HG02763 (cell line): ENCODE data around the gene CHMP6.
"Not testable (repeated sequence)": the region's sequence is repeated elsewhere in the genome, so short reads cannot be mapped to it uniquely, and the experiment has no call there.

Experiments used
- ATAC-seq: cut with Tn5 transposase; IDR thresholded peaks from one replicate; pipeline ENCODE4 v1.9.1; 2021; ENCODE audit warnings: mild to moderate bottlenecking, moderate library complexity; ENCODE audit not compliant: unreplicated experiment

The CHMP6 gene

DNA sequence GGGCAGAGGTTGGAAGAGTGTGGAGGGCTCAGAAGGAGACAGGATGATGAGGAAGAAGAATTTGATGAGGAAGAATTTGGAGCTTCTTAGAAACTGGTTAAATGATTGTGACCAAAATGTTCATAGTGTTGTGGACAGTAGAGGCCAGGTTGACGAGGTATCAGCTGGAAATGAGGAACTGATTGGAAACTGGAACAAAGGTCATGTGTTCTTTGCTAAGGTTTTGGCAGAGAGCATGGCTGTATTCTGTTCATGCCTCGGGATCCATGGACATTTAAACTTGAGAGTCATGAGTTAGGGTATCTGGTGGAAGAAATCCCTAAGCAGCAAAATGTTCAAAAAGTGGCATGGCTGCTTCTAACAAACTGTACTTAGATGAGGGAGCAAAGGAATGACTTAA lies 19.3 kb downstream of the CHMP6 start:
- no peak for ATAC-seq

DNA sequence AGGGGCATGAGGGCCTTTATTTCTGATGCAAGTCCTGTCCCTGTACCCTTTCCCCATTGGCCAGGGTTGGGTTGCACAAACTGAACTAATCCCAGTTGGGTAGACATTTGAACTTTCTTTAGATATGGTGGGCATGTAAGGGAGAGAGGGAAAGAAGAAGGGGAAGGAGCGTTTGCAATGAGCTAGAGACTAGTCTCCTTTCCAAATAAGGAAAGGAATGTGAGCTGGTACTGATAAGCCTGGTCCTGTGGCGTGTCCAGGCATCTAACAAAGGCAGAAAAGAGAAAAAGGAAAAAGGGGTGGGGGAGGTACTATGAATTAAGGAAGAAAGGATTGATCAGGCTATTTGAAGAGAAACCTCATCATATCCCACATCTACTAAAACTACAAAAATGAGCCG lies 20.3 kb downstream of the CHMP6 start:
- ATAC-seq, result no peak

DNA sequence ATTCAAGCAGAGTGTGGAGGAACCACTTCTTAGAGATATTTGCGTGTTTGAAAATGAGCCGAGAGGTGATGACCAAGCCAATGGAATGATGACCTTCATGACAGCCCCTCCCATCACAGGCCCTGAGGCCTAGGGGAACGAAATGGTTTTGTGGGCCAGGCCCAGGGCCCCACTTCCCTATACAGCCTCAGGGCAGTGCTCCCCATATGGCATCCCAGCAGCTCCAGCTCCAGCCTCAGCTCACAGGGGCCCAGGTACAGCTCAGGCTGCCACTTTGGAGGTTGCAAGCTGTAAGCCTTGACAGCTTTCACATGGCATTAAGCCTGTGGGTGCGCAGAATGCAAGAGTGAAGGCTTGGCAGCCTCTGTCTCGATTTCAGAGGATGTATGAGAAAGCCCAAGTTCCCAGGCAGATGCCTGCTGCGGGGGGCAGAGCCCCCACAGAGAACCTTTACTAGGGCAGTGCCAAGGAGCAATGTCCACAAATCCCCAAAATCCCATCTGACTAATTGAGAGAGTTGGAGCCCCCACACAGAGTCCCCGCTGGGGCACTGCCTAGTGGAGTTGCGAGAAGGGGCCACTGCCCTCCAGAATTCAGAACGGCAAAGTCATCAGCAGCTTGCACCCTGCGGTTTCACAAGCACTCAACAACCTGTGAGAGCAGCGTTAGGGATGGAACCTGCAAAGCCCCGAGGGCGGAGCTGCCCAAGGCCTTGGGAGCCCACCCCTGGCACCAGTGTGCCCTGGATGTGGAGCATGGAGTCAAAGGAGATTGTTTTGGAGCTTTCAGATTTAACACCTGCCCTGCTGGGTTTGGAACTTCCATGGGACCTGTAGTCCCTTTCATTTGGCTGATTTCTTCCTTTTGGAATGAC lies 21.2 kb downstream of the CHMP6 start:
- no peak for ATAC-seq

DNA sequence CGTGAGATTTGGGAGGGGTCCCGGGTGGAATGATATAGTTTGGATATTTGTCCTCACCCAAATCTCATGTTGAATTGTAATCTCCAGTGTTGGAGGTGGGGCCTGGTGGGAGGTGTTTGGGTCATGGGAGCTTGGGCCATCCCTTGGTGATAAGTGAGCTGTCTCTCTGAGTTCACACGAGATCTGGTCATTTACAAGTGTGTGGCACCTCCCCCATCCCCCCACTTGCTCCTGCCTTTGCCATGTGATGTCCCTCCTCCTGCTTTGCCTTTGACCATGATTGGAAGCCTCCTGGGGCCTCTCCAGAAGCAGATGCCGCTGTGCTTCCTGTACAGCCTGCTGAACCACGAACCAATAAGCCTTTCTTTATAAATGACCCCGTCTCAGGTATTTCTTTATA lies 22.0 kb downstream of the CHMP6 start:
- no peak for ATAC-seq

DNA sequence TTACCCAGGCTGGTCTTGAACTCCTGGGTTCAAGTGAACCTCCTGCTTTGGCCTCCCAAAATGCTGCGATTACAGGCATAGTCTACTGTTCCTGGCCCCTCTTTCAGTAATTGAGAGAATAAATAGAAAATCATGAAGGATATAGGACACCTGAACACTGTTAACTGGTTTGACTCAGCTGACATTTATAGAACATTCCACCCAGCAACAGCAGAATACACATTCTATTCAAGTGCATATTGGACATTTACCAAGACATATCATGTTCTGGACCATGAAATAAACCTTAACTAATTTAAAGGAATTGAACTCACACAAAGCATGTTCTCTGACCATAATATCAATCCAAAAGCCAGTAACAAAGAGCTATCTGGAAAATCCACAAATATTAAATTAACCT lies 23.5 kb downstream of the CHMP6 start:
- no peak for ATAC-seq

DNA sequence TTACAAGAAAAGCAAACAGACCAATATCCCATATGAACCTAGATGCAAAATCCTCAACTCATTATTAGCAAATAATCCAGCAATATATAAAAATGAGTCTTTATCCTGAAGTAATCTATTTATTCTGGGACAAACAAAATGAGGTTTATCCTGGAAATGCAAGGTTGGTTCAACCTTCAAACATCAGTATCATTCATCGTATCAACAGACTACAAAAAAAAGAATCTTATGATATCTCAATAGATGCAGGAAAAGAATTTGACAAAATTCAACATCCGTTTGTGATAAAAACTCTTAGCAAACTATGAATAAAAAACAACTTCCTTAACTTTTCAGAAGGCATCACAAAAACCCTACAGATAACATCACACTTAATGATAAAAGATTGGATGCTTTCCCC lies 24.9 kb downstream of the CHMP6 start:
- no peak for ATAC-seq

DNA sequence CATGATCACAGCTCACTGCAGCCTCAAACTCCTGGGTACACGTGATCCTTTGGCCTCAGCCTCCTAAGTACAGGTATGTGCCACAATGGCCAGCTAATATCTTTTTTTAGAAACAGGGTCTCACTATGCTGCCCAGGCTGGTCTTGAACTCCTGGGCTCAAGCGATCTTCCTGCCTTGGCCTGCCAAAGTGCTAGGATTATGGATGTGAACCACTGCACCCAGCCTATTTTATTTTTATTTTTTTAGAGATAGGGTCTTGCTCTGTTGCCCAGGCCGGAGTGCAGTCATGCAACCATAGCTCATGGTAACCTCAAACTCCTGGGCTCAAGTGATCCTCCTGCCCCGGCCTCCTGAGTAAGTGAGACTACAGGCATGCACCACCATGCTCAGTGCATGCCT lies 25.7 kb downstream of the CHMP6 start:
- not testable (repeated sequence) for ATAC-seq

DNA sequence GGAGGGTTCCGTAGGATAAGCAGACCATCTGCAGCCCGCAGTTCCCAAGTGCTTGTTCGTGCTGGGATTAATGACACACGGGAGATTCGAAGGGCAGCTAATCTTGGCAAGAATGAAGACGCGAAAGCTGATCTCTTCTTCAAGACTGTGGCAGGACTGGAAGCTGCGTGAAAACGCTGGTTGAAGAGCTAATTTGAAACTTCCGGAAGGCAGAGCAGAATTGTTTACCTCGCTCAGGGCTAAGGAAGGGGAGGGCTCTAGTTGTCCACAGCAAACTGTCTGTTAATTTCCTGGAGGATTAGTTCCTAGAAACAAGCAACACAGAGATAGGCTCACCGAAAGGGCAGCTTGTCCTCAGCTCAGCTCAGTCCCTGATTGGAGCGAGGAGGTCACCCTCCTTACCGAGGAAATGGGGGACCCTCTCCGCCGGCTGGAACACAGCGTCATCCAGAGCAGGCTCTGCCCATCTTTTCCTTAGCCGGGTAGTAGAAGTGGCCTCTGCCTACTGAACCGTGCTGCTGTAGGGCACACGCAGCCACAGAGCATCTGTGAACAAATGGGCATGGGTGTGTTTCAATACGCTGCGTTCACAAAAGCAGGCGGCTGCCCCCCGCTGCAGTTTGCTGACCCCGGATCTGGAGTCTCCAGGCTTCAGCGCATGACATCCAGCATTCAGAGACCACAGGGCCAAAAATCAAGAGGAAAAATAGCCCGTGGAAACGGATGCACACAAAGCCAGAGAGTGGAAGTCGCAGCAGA lies 26.6 kb downstream of the CHMP6 start:
- ATAC-seq, result no peak

DNA sequence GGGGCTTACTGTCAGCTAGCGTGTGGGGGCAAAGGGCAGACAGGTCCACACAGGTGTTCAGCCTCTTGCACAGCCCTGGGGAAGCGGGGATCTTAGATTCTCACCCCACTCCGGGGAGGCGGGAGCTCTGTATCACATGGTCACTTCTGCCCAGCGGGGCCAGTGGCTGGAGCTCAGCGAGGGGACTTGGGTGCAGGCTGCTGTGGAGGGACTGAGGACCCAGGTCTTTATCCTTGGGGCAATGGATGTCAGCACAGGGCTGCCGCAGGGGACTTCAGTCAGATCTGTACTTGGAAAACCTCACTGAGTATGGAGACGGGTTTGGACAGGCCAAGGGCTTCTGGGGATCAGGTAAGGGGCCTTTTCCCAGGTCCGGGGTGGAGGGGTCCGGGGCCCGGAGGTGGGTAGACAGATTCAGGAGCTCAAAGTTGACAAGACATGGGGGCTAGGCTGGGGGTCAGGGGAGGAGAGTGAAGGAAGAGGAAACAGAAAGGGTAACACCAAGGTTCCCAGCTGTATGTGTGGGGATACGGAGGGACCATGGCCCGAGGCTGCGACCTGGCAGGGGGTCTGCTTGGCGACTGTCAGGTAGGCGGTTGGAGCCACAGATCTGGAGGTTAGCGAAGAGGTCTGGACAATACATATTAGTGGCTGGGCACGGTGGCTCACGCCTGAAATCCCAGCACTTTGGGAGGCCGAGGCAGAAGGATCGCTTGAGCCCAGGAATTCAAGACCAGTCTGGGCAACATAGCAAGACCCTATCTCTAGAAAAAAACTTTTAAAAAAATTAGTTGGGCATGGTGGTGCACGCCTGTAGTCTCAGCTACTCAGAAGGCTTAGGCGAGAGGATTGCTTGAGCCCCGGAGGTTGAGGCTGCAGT lies 28.2 kb downstream of the CHMP6 start:
- ATAC-seq, result no peak

DNA sequence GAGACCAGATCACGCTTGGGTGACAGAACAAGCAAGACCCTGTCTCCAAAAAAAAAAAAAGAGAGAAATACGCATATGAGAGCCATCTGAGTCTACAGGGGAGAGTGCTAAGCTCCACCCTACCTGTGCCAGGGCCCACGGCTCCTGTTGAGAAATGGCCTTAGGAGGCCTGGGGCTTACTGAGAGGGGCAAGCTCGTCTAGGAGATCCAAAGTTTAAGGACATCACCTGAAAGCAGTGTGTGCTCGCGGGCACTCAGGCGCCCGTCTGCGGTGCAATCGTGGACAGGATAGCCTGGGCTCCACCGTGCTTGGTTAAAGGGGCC lies 28.8 kb downstream of the CHMP6 start:
- ATAC-seq, result no peak

DNA sequence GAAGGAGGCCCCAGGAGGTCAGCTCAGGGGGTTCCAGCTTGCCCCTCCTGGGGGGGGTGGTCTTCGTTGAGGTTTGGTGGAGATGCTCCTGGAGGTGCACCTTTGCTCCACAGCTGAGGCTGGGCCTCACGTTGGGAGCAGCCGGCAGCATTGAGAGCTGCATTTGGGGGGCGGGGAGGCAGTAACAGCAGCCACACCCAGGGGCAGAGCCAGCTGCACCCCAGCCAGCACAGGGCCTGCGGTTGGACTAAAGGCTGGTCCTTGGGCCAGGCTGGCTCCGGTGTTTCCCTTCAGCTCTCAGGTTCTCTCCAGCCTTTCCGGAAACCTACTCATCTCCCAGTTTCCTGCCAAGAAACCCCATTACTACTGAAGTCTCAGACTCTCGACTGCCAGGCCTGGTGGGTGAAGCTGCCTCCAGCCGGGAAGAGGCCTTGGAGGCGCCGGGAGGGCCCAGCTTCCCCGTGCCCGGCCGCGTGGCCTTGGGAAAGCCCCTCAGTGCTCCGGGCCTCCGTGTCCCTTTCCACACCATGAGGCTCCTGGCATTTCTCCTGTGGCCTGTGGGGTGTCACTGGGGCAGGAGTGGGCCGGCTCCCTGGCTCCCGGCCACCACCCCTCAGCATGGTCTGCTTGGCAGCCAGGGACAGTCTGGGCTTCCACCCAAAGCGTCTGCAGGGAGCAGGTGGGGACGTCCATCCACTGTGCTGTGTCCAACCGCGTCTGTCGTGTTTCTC lies 29.3 kb downstream of the CHMP6 start:
- ATAC-seq, result no peak

DNA sequence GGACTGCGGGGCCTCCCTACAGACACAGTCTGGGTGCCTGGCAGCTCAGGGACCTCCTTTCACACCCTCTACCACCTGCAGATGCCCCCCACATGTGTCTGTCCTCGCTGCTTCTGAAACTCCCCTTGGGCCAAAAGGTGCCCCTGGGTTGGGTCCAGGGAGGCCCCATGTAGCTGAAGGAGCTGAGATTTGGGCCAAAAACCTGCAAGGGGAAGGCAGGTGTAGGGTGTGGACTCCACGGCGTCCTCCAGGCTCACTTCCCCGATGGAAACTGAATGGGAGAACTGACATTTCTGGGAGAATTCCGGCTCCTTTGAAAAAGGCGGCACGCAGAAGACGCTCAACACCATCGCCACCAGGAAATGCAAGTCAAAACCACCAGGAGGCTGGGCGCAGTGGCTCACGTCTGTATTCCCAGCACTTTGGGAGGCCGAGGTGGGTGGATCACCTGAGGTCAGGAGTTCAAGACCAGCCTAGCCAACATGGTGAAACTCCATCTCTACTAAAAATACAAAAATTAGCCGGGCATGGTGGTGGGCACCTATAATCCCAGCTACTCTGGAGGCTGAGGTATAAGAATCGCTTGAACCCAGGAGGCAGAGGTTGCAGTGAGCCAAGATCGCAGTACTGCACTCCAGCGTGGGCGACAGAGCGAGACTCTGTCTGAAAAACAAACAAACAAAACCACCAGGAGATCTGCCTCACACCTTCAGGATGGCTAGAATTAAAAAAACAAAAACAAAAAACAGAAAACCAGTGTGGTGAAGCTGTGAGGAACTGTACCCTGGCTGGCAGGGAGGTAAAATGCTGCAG lies 30.1 kb downstream of the CHMP6 start:
- ATAC-seq, result no peak

DNA sequence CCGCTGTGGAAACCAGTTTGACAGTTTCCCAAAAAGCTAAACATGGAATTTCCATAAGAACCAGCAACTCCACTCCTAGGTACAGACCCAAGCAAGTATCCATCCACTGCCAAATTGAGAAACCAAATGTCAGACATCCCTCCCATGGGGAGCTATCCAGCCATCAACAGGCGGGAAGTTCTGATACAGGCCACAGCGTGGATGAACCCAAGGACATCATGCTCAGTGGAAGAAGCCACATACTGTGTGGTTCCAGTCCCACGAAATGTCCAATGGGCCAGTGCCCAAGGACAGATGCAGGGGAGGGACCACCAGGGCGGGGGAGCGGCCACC lies 30.7 kb downstream of the CHMP6 start:
- no peak for ATAC-seq

DNA sequence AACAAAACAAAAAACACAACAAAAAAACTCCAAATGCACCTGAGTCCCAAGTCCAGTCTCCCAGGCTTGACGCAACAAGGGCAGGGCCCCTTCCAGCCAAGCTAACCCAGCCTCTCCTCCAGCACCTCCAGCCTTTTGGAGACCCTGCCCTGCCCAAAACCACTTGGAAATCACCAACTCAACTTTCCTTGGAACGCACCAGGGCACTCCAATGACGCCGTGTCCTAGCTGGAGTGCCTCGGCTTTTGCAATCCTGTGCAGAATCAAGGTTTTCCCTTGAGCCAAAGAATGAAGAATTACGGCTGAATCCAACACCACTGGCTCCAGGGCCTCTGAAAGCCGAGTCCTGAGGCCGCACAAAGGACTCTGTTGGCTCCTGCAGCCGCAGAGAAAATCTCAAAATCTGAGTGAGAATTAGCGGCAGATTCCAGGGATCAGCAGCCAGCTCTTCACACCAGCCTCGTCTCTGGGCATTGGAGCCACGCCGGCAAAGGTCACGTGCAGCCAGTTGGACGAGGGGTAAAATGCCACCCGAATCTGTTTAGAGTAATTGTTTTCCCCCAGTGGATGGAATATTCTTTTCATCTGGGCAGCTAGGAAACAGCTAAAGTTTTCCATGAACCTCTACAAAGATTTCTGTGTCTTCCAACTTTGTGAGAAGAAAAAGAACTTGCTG lies 33.6 kb downstream of the CHMP6 start:
- ATAC-seq, result no peak

DNA sequence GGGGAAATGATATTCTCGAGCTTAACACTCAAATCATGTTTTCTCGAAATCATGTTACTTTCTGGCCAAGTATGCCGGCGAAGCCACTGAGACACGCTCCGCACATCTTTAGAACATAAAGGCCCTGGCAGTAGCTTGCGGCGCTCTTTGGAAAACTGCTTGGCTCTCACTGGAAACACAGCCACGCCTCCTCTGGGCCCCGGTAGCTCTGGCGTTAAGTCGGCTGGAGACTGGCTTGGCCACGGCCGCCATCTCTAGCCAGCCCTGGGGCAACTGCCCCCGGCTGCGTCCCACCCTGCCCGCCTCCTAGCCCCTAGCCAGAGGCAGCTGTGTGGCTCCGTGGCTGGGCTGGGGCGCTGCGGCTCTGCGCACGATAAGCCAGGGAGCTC lies 34.1 kb downstream of the CHMP6 start:
- ATAC-seq, result no peak

DNA sequence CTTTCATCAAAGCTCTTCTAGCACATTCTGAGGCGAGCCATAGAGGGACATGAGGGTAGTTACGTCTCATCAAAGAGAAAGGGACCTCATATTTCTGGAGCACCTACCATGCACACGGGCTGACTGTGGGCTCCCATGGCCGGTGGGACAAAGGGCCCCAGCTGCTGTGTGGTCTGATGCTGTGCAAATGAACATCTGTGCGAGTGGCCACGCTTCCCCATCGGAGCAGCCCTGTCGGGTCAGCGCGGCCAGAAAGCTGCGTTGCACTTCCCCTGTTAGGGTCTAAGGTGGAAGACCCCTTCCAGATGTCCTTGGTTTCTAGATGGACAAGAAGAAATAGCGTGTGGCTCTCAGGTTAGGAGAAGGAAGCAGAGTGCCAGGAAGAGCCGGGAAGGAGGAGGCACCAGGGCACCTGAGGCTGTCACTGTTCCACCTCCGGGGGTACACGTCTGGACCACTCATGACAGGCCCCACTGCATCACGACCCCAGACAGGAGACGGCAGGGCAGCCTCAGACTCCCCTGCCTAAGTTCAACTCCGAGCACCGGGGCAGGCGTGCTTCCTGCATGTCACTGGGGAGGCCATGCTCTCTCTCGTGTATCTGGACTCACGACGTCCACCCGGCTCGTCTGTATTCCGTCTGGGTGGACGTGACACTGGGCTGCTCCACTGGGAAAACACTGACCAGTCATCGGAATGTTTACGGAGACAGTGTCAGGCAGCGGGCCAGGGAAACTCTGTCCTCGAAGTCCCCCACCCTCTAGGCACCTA lies 34.8 kb downstream of the CHMP6 start:
- no peak for ATAC-seq

DNA sequence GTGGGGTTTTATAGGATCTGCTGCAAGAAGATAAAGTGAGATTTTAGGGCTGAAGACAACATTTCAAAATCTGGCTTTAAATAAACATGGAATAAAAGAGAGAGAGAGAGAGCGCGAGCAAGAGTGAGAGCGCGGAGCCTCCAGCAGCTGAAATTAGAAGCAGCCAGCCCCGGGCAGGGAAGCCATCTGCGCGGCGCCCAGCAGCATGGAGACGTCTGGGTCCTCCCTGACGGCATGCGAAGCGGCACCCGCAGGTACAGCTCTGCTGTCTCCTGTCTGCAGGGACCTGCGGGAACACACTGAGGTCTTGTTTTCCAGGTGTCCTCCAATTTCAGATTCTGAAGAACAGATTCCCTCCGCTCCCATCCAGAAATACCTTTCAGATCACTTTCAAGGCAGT lies 35.4 kb downstream of the CHMP6 start:
- ATAC-seq, result no peak

DNA sequence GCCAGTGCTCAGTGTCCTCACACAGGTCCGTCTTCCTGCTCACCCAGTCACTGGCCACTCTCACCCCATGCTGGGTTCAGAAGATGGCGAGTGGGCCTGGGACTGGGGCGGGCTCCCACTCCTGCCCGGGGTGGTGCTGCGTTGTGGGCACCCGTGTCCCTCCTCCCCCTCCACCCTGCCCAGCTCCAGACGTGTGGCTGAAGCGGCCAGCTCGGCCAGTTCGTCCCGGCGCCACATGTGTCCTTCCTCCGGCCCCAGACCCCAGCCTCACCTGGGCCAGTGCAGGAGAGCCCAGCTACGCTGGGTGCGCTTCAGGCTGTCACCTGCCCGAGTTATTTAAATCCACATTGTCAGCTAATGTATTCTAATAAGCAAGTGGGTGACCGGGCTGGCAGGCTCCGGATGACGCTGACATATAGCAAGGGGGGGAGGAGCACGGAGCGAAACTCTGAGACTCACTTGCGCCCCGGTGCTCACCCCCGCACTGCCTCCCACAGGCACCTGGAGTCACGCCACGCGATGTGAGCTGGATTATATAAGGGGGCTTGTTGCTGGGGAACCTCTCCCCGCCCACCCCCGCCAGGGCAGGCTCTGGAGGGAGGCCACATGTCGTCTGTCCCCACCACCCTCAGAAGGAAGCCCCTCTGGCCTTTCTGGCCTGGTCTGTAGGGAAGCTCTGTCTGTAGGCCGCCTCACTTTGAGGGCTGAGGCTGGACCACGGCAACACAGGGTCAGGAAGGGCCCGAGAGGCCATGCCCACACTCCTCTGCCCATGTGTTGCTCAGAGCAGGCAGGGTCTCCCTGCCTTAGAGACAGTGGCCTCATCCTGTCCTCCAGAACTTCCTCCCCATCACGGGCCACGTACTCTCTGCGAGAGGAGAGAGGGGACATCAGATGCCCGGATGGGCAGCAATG lies 36.2 kb downstream of the CHMP6 start:
- no peak for ATAC-seq
